ELR (cell line): ENCODE results near the gene BMP6.

Experiments
- DNase-seq: peaks from one replicate; pipeline ENCODE4 v3.0.0-alpha.2; 2015; ENCODE audit warnings: low read depth

The BMP6 gene

DNA sequence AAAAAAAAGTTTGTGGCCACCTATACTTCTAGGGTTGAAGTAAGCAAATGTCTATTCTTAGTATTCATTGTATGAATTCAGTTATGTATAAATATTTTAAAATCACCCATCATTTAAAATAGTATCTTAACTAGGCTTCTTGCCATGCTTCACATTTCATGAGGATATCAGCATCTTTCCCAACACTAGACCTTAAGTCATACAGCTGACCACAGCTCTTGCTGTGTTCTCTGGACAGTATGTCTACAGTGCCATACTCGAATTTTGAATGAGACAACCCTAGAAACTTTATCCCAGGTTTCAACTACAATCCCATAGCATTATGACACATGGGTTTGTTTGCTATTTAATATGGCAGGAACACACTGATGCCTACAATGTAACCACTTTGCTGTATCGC, 179.5 kb downstream of the BMP6 start:
- no peak for DNase-seq

DNA sequence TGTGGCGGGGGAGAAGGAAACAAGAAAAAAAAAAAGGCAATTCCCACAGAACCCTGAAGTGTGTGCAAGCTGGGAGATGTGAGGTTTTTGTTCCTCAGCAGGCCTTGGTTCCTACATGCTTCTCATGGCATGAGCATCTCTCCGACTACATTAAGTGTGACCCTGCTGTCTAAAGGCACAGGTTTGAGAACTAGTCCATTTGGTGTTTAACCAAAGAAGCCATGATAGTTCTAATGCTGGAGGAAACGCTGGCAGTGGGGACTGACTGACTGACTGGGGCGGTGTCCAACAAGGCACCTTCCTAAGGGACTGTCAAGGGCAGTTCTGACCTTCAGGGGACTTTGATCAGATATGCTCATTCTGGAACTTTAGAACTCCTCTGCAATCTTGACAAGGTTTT, 180.8 kb downstream of the BMP6 start:
- no peak for DNase-seq

DNA sequence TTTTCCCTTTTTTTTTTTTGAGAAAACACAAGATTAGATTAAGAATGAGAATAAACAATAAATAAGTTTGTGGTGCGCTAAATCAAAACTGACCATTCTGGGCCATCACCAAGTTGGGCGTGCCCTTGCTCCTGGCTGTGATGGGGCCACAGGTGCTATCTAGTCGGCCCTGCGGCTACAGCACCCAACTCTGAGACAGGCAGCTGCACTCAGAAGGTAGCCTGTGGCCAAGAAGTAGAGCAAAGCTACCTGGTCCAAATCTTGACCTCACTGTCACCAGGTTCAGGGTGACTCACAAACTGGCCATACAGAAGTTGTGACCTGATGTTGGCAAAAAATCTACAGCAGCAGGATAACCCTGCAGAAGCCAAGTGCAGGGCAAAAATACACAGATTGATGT, 181.3 kb downstream of the BMP6 start:
- no peak for DNase-seq

DNA sequence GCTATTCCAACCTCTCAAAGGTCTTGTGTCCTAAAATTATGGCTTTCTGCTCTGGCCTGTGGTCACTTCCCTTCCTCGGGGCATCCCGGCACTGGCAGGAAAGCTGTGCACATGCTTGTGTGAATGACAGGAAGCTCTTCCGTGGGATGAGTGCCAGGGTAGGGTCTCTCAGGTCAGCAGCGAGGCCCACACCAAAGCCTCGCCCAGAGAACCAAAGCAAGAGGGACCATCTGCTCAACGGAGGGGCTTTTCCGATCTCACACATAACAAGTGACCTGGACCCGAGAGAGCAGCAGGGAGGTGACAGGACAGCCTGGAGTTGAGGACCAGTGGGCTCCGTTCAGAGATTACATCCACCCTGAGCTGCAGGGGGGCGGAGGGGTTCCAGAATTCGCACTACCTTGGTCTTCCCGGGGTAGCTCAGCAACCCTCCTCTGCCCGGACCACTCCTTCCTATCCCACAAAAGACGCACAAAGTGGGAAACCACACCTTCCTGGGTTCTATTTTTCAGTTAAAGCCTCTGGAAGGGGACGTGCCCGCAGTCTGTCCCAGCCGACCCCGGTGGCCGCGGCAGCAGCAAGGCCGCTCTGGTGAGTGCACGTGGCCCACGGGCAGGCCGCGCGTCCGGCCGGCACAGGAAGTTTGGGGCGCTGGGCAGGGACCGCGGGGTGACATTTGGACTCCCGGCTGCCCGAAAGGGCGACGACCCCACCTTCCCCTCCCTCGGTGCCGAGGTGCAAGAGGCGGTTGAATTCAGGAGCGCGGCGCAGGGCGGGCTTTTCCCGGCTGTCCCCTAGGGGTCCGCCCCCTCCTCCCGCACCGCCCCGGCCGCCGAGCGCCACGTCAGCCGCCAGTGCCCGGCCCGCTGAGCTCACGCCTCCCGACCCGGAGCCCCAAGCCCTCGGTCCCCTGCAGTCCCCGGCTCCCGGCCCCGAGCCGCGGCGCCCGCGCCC, 183.7 kb downstream of the BMP6 start:
- DNase-seq: peak; percentile 64

DNA sequence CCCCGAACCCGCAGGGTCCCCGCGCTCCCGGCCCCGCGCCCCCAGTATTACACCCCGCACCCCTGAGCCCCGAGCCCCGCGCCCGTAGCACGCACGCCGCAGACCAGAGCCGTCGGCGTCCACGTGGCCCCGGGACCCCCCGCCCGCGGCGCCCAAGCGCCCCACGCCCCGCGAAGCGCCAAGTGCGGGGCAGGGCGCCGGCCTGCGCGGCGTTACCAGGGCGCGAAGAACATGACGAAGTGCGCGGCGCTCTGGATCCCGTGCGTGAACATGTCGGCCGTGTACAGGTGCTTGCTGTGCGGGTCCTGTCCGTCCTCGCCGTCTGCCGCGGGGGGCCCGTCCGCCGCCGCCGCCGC, 184.4 kb downstream of the BMP6 start:
- no peak for DNase-seq

DNA sequence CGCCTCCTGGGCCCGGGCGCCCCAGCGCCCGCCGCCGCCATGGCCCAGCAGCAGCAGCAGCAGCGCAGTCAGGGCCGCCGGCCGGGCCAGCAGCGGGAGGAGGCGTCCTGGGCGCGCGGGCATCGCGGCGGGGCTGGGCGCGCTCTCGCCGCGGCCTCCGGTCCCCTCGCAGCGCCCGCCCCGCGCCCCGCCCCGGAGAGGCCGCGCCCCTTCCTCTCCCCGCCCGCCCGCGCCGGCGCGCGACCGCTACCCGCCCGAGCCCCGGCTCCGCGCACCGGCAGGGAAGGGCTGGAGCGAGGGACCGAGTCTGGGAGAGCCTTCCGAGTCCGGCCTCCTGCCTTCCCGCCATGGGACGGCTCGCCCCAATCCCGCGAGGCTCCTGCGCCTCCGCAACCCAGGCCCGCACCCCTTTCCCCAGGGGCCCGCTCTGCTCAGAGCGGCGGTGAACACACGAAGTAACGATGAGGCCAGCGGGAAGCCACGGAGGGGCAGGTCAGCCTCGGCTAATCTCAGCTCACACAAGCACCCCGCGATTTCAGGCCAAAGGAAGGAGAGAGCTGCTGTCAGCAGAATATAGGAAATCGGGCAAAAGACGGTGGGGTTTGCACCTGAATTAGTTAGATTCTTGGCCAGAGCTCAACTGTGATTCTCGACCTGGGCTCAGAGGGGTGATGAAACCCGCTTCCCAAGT, 184.9 kb downstream of the BMP6 start, which contains the start of gene TXNDC5:
TXNDC5 (minus strand) TSS at position 135 of the 691 bp plus-strand sequence; CDS start at position 123, 12 bp downstream.
- peak; percentile 75 for DNase-seq

DNA sequence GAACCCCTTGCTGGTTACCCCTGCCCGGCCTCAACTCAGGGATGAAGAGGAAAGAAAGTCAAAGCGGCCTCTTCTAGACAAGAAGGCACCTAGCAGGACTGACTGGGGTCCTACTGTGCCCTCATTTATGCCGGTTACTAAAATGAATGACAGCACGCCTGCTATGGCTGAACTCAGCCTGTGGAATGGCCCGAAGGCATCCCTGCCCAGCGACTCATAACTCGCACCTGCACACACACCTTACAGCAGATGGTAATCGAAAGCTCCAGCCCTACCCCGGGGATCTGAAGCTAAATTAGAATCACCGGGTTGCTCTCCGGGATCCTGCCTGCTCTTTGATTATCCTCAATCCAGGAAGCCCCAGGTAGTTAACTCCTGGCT, 185.4 kb downstream of the BMP6 start:
- DNase-seq: no peak

DNA sequence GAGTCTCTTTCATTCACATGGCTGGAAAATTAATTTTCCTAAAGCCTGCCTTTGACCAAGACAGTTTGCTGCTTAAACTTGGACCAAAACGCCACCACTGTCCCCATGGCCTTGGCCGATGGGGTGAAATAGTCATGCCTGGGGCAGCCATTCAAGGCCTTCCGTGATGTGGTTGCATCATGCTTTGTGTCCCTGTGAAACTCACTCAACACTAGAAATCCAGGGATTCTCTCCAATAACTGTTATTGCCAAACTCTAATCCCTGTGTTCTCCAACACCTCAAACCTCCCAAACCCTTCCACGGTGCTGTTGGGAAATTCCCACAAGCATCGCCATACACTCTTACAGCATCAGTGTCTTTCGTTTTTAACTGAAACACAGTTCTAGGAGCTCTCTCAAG, 186.1 kb downstream of the BMP6 start:
- no peak for DNase-seq

DNA sequence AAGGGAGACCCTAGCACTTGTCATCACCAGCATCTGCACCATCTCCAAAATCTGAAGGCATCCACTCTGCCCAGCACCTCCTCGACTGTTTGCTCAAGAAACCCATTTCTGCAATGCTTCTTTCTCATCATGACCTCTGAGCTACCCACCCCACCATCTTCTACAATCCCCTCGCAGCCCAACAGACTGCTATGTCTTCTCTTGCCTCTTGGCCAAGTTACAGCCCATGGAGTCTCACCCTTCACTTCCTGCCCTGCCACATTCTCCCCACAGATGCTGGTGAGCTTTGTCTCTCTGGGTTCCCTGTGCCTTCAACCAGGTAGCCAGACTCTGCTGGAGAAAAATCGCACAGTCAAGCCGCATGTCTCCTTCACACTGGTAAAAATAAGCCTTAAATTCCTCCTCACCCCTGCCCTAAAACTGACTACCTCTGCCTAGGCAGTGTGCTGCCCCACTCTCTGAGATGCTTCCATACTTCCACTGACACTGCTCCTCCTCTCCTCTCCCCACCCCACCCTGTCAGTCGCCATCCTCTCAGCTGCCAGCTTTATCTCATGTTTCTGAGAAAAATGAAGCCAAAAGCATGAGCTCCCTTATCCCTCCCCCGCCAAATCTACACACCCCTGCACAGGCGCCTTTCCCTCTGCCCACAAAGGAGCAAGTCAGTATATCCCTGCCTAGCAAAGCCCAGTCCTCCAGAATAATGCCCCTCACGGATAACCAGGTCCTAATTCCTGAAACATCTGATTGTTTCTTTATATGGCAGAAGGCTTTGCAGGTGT, 187.0 kb downstream of the BMP6 start:
- DNase-seq: no peak

DNA sequence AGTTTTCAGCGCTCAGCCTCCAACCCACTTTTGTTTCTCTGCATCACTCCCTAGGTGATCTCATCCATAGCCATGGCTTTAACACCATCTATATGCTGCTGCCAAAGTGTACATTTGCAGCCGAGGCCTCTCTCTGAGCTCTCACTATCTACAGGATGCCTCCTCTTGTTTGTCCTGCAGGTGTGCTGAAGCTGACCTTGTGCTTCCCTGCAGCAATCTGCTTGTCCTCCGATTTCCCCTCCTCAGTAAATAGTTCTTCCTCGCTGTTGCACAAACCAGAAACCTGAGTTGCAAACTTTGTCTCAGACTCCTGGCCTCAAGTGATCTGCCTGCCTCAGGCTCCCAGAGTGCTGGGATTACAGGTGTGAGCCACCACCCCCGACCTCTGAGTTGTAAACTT, 188.4 kb downstream of the BMP6 start:
- DNase-seq: no peak

DNA sequence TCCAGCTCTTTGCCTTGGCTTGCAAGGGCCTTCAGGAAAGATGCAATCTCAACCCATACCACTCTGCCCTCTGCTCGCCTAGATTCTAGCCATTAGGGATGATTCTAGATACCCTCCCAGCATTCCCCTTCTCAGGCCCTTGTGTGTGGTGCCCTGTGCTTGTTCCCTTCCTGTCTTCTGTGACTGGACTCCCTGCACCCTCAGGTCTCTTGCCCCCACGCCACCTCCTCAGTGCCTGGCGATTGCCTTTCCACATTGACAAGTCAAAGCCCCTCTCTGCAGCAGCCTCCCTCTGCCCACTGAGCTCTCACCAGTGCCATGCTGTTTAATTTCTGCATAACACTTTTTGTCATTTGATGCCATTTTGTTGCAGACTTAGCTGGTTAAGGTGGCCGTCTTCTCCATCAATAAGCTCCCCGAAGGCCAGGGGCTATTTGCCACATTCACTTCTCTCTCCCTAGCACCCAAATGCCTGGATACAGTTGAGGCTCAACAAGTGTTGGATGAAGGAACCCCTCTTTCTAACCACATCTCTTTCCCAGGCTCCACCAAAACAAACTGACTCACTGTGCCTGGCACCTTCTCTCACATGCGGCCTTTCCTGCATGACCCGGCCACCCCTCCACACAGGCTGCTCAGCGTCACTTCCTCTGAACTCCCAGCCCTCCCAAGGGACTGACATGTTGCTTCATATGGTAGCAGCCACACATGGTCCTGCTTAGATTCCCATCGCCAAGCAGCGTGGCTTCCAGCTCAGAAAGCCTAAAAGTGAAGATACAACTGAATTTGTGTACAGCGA, 189.3 kb downstream of the BMP6 start:
- DNase-seq: peak; percentile 65

DNA sequence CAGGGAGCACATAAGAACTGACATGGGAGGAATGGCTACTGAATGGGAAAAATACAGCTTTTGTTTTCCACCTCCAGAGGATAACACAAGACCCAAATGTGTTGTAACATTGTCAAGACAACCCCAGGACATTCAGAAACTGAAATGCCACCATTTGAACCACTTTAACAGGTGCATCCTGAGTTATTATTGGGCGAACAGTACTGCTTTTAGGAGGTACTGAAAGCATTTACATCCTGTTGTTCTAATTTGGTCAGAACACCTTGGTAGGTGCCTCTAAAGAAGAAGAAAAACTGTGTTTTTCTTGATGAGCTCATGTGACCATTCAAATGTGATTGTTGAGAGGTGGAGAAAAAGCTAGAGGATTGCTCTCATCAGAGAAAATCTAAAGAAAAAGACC, 191.1 kb downstream of the BMP6 start:
- no peak for DNase-seq

DNA sequence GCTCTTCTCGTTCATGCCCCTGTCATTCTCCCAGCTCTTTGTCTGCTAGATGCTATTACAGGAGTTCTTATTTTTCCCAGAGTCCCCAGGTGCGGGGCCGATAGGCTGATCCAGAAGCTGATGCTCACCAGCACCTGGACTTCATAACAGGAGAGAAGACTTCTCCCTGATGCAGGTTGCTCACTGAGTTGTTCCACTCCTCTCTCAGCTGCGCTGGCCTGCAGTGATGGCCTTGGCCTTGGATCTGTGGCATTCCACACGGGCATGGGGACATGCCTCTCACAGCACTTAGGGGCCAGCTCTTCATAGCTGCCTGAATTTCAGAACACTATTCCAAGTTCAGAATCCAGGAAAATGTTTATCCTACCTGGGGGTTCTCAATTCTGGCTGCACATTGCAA, 191.8 kb downstream of the BMP6 start:
- DNase-seq: no peak

DNA sequence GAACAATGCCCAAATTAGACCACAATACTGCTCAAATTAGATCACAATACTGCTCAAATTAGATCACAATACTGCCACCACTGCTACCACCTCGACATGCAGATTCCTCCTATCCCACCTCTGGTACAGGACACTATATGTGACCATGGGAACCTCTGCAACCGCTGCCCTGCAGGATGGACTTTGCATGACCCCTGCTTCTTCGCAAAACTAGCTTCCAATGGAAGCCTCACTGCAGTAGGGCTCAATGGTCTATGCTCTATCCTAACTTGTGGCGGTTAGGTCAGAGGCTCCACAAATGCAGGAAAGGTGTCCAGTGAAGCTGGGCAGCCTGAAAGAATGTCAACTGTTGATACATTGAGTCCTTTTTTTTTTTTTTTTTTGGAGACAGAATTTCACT, 192.5 kb downstream of the BMP6 start:
- DNase-seq: no peak

DNA sequence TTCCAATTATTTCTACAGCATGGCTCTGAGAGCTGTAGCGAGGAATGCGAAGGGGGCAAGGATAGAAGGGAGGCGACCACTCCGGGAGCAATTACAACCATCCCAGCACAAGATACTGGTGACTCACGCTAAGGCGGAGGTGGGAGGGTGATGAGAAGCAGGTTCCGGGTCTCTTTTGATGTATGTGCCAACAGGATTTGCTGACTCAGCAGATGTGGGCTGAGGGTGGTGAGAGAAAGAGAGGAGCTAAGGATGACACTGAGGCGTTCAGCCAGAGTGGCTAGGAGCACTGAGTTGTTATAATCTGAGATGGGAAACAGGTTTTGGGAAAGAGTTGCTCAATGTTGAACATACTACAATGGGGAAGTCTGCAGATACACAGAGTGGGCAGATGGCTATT, 194.0 kb downstream of the BMP6 start:
- DNase-seq: peak; percentile 35

DNA sequence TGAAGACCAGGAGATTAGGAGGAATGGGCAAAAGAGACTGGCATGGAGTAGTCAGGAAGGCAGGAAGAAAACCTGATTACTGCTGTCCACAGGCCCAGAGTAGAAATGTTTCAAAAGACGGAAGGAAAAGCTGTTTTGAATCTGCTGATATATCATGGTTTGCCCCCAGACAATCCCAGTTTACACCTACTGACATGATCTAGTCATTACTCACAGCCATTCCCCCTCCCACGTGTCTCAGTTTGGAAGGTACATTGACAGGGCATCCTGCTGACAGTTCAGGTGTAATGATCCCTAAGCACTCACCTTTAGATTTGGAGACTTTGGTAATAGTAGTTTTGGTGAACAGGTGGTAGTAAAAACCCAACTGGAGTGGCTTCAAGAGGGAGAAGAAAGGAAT, 194.5 kb downstream of the BMP6 start:
- DNase-seq: no peak

DNA sequence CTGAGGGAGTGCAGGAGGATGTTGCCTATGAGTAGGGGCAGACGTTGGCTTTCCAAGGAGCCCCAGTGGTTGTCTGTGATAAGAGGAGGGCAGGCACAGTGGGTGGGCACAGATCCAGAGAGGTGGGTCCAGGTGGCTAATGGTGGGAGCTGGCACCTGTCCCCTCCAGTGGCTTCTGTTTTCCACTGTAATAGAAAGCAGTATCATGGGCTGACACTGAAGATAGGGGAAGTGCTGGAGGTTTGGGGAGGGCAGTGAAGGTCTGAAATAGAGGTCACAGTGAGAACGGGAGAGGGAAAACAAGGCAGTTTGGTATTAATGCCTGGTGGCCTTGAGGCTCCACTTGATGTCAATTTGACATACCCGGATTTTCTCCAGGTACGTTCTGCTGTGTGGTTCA, 195.1 kb downstream of the BMP6 start:
- no peak for DNase-seq

DNA sequence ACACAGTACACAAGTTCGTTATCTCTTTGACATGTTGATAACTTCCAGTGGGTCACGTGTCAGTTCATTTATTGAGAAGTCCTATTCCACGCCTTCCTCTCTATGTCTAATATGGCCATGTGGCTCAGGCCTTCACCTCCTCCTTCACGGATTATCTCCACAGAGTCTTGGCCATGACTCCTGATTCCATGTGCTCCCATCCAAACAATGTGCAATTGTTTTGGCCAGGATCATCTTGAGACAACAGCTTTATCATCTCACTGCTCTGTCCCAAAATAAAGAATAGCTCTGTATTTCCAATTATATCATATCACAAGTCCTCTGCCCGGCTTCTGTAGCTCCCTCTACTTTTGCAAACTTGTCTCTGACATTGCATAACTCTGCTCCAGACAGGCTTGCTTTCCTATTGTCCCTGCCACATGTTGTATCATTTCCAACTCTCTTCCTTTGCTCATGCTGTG, 195.8 kb downstream of the BMP6 start:
- no peak for DNase-seq

DNA sequence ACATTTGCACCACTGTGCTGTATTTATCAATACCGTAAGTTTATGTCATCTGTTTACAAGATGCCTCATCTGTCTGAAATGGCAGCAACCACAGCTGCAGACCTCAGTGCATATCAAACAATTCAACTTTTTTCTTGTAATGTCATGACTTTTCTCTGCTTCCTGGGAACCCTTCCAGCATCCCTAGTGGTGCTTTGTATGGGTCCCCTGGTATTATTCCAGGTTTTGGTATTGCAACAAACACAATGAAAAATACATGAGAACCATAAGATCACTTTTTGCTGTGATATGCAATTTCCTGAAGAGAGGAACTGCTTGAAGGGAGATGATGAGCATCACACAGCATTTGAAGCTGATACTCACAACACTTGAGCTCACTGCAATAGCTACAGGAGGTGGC, 196.7 kb downstream of the BMP6 start:
- peak; percentile 20 for DNase-seq

DNA sequence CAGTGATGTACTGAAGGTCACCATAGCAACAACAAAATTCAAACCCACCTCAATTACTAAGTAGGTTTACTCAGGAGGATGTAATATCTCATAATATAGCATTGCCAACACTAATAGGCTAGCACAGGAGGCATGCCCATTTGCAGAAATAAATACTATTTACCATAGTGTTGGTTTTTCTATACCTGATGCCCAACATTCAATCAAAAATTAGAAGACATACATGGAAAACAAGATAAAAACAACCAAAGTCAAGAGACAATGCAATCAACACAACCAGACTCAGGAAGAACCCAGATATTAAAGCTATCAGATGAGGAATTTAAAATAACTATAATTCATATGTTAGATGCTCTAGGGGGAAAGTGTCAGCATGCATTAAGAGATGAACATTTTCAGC, 199.0 kb downstream of the BMP6 start:
- DNase-seq: no peak
